GM19397 (cell line): ENCODE measurements around the gene DENND5B.
"Not testable (repeated sequence)": the region's sequence is repeated elsewhere in the genome, so short reads cannot be mapped to it uniquely, and the experiment has no call there.

ENCODE experiments used
- ATAC-seq: cut with Tn5 transposase; IDR thresholded peaks from one replicate; pipeline ENCODE4 v1.9.1; 2021; ENCODE audit warnings: mild to moderate bottlenecking, moderate library complexity; ENCODE audit not compliant: unreplicated experiment

Gene DENND5B

GRCh38 chr12:31560516-31560915, 30.4 kb downstream of the DENND5B start:
- no peak for ATAC-seq

GRCh38 chr12:31558521-31558920, 32.4 kb downstream of the DENND5B start:
- no peak for ATAC-seq

GRCh38 chr12:31557707-31558106, 33.2 kb downstream of the DENND5B start:
- no peak for ATAC-seq

- not testable (repeated sequence) for ATAC-seq
These were observed 35.5 kb downstream of the DENND5B start for GRCh38 chr12:31555466-31555865.

- not testable (repeated sequence) for ATAC-seq
These were observed 40.3 kb downstream of the DENND5B start for GRCh38 chr12:31550590-31550989.

- no peak for ATAC-seq
These were observed 54.3 kb downstream of the DENND5B start for GRCh38 chr12:31536672-31537071.

GRCh38 chr12:31533470-31533869, 57.5 kb downstream of the DENND5B start:
- ATAC-seq, result no peak

GRCh38 chr12:31531893-31532292, 59.0 kb downstream of the DENND5B start:
- ATAC-seq, result no peak

- ATAC-seq, result no peak
These were observed 62.8 kb downstream of the DENND5B start for GRCh38 chr12:31528095-31528494.

GRCh38 chr12:31527083-31527482, 63.9 kb downstream of the DENND5B start:
- ATAC-seq, result no peak

GRCh38 chr12:31526158-31526546, 64.8 kb downstream of the DENND5B start:
- no peak for ATAC-seq

GRCh38 chr12:31525496-31526157, 65.3 kb downstream of the DENND5B start:
- ATAC-seq, result no peak

- ATAC-seq, result peak; percentile 85
These were observed 66.0 kb downstream of the DENND5B start for GRCh38 chr12:31524791-31525495.

- ATAC-seq, result no peak
These were observed 67.6 kb downstream of the DENND5B start for GRCh38 chr12:31523306-31523705.

GRCh38 chr12:31522607-31523006, 68.3 kb downstream of the DENND5B start:
- ATAC-seq, result no peak

GRCh38 chr12:31521964-31522363, 69.0 kb downstream of the DENND5B start:
- no peak for ATAC-seq

GRCh38 chr12:31519511-31519910, 71.4 kb downstream of the DENND5B start:
- no peak for ATAC-seq

GRCh38 chr12:31518680-31519227, 72.2 kb downstream of the DENND5B start:
- ATAC-seq, result no peak

GRCh38 chr12:31517994-31518393, 72.9 kb downstream of the DENND5B start:
- ATAC-seq, result no peak

GRCh38 chr12:31516702-31517101, 74.2 kb downstream of the DENND5B start:
- no peak for ATAC-seq

- ATAC-seq, result no peak
These were observed 76.0 kb downstream of the DENND5B start for GRCh38 chr12:31514912-31515311.

GRCh38 chr12:31510034-31510433, 80.9 kb downstream of the DENND5B start:
- no peak for ATAC-seq
